Stimulated activated CD4-positive, alpha-beta T cell treated with anti-CD3 and anti-CD28 coated beads, Interleukin-1b, Interleukin-23, amount 100 ng/mL, for 4 hours (primary cell): Measurements from ENCODE around the gene PCTP.

ENCODE experiments used
- DNase-seq, 2 donors: peaks; one replicate each; pipeline ENCODE4 v3.0.0-alpha.2; 2020; ENCODE audit warnings: low read depth in 2 of 2

PCTP gene

DNA sequence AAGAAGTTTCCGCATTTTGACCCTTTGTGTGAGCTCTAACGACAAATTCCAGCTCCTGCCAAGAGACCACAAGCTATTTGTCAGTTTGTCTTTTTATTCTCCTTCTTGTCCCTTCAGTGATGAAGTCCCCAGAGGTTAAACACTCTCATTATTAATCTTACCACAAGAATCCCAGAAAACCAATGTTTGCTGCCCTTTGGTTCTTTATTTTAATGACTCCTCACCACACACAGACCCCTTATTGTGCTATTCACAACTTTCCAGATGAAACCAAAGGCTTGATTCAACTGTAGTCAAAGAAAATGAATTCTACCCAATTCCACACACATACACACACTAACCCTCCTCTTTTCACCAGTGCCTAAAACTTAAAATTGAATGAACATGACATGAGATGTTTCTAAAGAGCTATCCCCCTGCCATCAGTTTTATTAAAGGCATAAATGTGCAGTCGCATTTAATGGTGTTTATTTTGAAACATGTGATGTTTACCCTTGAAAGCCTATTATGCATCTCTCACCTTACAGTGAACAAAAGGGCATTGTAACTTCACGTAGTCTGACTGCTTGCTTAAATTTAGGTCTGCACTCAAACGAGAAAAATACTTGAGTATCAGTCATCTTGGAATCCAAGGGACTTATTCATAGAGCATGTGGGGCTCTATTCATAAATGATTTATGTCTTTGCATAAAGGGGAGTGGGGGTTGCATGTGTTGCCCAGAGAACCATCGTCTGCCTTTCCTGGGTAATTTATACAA is 44.1 kb downstream of the PCTP start:
- no peak for DNase-seq

DNA sequence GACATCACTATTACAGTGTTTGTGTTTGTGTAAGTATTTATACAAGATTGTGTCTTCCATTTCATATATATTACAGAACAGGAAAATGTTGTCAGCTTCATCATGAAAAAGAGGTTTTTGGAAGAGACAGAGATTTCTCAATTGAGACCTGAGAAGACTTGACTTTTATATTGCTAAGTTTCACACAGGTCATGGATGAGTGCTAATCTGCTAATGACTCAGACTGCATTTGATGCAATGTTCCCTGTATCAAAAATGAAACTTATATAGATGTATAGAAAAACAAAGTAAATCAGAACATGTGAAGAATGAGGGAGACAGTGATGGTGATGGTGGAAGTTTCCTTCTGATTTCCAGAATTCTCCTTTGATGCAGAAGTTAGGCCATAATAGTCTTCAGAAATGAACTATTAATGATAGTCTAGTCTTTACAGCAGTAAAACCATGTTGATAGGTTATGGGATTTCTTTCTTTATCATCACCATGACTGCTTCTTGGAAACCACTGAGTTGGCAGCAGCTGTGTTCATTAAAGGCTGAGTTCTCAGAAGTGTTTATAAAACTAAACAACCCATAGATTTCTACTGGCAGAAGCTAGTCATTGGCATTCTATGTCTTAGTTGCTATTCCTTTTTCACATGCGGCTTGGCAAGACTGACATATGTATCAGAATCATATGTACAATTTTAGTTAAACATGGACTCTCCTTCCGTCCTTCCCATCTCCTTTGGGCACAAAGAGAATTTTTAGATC is 56.1 kb downstream of the PCTP start:
- no peak for DNase-seq

DNA sequence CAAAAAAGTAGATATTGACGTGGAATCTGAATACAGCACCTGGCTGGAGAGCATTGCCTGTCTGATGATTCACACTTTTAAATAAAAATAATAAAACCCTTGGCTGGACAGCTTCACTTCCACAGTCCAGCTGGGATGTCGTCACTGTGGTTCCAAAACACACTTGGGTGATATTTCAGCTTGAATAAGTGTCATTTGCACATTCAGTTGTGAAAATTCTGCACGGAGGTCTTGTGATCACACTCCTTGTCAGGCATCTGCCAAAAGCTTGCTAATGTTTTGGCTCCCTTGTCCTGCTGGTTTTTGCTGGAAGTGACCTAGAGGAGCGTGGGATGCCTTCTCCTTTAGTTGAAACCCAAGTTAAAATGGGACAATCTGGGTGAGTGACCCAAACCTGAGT is 60.7 kb downstream of the PCTP start:
- DNase-seq: no peak

DNA sequence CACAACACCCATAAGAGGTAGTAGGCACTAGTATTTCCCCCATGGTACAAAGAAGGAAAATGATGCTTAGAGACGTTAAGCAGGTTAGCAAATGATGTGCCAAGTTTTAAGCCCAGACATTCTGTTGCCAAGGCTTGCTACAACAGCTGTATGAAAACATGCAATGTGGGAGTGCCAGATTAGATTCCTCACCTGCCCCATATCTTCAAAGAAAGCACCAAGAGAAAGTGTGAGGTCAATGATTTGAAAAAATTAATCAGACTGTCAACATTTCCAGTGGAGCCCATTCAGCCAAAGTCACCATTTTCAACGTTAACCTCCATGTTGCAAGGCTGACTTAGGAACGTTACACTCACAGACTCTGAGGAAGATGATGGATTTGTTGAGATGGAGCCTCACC is 61.5 kb downstream of the PCTP start:
- no peak for DNase-seq

DNA sequence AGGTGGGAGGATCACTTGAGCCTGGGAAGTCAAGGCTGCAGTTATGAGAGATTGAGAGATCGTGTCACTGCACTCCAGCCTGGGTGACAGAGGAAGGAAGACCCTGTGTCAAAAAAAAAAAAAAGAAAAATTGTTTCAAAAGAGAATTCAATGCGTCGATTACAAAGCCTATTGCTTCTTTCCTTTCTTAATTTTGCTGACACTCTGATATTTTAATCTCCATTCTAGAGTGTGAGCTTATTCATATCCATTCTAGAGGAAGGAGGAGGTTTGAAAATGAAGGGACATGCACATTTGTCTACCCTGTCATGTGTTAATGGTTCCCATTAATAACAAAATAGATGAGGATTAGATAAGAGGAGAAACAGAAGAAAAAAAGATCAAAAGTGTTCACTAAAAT is 63.1 kb downstream of the PCTP start:
- no peak for DNase-seq

DNA sequence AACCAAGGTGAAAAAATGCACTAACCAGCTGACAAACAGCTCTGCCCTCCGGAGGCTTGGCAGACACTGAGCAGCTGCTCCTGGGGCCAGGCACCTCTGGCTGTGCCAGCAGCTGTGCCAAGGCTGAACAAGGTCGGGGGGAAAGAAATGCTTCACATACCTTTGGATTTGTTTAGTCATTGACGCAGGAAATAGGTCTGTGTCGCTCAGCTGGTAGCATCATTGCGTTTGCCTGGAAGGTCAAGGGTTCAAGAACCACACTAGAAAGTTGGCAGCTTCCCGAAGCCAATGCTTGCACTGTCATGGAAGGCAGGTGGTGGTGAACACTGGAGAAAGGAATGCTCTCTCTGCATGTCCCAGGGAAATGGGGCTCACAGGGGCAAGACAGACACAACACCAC is 63.5 kb downstream of the PCTP start:
- DNase-seq: no peak

DNA sequence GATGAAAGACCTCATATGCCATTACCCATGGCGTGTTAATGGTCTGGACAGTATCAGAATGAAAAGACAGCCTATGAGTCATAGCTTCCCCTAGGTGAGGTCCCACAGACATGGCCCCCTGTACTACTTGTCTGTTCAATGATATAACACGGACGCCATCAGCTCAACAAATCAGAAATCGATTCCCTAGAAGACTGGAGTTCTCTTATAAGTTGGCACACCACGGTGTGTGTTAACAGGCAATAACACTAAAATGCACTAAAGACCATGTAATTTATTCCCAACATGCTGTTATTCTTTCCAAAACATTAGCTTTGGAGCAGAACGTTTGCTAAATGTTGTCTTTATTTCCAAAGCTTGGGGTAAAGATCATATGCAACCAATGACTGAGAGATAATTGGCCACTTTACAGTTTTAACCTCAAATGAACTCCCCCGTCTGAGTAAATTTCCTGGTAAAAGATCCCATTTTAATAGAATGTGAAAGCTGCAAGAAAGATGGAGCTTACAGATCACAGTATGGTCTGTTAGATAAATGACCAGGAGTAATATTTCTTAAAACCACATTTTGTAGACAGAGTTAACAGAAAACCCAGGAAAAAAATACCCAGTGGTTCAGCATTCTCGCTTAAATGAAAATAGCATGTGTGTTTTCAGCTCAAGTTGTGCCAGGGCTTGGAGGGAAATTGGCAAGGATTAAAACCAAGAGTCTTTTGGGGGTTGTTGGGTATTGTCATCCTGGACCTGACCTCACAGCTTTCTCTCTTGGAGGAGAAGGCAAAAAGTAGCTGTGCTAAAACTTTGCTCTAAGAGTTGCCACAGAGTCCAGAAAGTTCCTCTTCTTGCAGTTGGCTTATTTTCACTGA is 65.9 kb downstream of the PCTP start:
- no peak for DNase-seq

DNA sequence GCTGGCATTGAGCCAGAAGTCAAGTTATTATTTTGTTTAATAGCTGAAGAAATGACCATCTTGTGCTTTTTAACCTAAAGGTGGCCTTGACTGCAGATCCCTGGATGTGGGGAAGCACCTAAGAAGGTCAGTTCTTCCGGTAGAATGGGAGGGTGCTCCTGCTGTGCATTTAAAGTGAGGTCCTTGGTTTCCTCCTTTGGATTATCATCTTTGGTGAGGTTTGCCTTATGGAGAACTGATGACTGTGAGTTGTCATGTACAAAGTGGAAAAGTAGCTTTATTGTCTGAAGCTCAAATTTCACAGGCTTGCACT is 66.5 kb downstream of the PCTP start:
- no peak for DNase-seq

DNA sequence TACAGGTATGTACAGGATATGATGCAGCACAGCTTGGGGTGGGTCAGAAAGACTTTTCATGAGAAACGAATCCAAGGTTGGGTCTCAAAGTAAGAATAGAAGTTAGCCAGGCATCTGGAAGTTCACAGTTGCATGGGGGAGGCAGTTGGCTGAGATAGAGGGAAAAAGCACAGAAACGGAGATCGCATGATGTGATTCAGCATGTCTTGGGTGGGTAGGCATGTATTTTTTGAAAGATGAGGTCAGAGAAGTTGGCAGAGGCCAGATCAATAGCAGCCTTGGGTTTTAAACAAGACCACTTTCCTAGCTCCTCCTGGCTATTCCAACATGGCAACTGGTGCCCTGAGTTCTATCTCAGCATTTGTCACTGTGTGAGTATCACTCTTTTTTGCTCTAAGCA is 67.2 kb downstream of the PCTP start:
- no peak for DNase-seq

DNA sequence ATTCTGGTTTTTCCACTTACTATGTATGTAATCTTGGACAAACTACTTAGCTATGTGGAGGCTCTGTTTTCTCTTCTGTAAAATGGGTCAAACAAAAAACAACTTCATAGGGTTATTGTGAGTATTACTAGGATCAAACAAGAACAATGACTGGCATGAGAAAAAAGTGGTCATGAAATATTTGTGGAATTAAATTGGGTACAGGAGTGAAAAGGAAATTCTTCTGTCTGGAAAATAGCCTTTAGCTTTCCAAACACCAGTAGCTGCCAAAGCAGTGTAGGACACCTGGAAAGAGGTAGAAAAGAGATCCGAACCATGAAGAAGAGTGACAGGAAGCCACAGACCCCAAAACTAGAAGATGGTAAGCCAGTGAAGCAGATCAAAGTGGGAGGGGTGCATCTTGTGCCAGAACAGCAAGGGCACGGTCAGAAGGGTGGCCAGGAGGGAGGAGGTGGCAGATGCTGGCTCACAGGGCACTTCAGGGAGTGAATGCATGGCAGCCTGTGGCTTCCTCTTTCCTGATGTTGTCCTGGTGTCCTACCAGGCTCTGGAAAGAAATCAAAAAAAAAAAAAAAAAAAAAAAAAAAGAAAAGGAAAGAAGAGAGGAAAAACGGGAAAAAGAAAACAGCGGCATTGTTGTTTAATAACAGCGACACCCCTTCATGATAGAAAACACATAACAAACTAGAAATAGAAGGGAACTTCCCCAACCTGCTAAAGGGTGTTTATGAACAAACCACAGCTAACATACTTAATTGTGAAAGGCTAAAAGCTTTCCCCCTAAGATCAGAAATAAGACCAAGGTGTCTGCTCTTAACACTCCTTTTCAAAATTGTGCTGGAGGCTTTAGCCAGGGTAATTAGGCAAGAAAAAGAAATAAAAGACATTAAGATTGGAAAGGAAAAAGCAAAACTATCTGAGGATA is 67.9 kb downstream of the PCTP start:
- DNase-seq: no peak

DNA sequence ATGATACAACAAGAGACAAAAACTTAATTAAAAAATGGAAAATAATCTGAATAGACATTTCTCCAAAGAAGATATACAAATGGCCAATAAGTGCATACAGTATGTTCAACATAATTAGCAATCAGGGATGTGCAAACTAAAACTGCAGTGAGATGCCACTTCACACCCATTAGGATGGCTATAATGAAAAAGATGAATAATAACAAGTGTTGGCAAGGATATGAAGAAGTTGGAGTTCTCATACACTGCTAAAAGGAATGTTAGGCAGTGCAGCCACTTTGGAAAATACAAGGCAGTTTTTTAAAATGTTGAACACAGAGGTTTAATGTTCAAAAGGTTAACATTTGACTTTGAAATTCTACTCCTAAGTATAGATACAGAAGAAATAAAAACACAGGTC is 69.8 kb downstream of the PCTP start:
- DNase-seq: no peak

DNA sequence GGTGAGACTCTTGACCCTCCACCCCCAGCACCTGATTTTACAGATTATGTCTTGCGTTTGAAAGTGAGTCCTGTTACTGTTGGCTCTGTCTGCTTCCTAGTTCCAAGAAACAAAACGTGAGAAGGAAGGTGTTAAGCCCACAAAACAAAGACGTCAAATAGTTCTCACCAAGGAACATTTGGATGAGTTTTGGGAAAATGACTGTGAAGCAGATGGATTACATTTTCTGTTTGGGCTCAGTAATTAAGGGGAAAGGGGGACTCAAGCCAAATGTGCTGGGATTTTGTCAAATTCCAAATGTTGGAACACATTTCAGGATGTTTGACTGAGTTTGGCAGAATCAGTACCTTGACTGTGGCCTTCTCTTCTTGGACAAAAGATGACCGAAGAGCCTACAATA is 71.2 kb downstream of the PCTP start:
- no peak for DNase-seq

DNA sequence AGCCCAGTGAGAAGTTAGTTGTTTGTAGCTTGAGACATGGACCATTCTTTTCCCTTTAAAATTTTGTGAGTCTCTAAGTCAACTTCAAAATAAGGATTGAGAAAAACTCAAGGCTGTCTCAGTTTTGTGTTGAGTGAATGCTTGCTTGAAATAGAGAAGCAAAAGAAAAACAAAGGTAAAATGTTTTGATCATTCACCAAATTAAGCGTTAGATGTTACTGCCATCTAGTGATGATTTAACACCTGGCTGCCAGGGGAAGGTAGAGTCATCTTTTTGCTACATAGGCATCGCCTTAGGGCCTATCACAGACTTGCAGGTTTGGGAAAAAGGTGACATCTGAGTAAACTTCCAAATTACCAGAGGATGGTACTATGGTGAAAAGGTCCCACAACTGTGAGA is 74.4 kb downstream of the PCTP start:
- DNase-seq: no peak
